Measurements from ENCODE around the gene PEAK3. TPM values are rescaled to one million over a fixed set of nuclear protein-coding genes. Genes with fewer than 3 reads are reported as not detected.
A peak's percentile ranks its signal among the peaks of the same experiment; 100 is the strongest.

The PEAK3 gene
- total and polyA plus RNA-seq, 2 donors (not counting 1 experiment from before 2014, with no cell fraction given), result not detected

- no peak overlapping the region for H2AFZ ChIP-seq (ENCODE audit: low read length)
- H3K4me2 ChIP-seq (ENCODE audit: extremely low read depth, insufficient read depth, low read length), result no peak overlapping the region
- H3K36me3 ChIP-seq (ENCODE audit: control insufficient read depth, insufficient read depth, low read length), result no peaks in the 10 kb centered on the region
- H3K27ac ChIP-seq (ENCODE audit: insufficient read depth, low read length), result no peak overlapping the region
- no peak for TF ChIP-seq EZH2 (IDR thresholded peaks at IDR 0.05; ENCODE audit: low read length, missing control alignments)
- TF ChIP-seq, protein P1, sequence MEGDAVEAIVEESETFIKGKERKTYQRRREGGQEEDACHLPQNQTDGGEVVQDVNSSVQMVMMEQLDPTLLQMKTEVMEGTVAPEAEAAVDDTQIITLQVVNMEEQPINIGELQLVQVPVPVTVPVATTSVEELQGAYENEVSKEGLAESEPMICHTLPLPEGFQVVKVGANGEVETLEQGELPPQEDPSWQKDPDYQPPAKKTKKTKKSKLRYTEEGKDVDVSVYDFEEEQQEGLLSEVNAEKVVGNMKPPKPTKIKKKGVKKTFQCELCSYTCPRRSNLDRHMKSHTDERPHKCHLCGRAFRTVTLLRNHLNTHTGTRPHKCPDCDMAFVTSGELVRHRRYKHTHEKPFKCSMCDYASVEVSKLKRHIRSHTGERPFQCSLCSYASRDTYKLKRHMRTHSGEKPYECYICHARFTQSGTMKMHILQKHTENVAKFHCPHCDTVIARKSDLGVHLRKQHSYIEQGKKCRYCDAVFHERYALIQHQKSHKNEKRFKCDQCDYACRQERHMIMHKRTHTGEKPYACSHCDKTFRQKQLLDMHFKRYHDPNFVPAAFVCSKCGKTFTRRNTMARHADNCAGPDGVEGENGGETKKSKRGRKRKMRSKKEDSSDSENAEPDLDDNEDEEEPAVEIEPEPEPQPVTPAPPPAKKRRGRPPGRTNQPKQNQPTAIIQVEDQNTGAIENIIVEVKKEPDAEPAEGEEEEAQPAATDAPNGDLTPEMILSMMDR (conservative IDR thresholded peaks at IDR 0.05 in 1 of 2, IDR thresholded peaks at IDR 0.05 in 1 of 2; ENCODE audit: low read depth in 1 of 2, low read length in 2 of 2), result no peak
- no peaks in the 10 kb centered on the region for H3K9me3 ChIP-seq (ENCODE audit: control insufficient read depth, insufficient read depth, low read depth, low read length)
- H3K79me2 ChIP-seq (ENCODE audit: control insufficient read depth, insufficient read depth, low read length), result no peaks in the 10 kb centered on the region
- H3K9ac ChIP-seq (ENCODE audit: insufficient read depth, low read length), result no peak overlapping the region
- no peak for DNase-seq (ENCODE audit: low read depth in 2 of 2)
- no peaks in the 10 kb centered on the region for H3K4me1 ChIP-seq (ENCODE audit: control insufficient read depth, extremely low read depth, insufficient read depth, low read length)
- H3K4me3 ChIP-seq (replicated peaks in 1 of 4; ENCODE audit: control extremely low read depth in 1 of 4, insufficient read depth in 1 of 4, low read depth in 3 of 4, low read length in 4 of 4), result no peak overlapping the region
- H3K27me3 ChIP-seq (ENCODE audit: control insufficient read depth, insufficient read depth, low read length), result peaks cover 15% of the 10 kb centered on the region
- no peaks in the 10 kb centered on the region for H4K20me1 ChIP-seq (ENCODE audit: control insufficient read depth, extremely low read depth, insufficient read depth, low read length)
Observed at GRCh38 chr19:2311093-2311492, 29.1 kb upstream of the PEAK3 start.

DNA sequence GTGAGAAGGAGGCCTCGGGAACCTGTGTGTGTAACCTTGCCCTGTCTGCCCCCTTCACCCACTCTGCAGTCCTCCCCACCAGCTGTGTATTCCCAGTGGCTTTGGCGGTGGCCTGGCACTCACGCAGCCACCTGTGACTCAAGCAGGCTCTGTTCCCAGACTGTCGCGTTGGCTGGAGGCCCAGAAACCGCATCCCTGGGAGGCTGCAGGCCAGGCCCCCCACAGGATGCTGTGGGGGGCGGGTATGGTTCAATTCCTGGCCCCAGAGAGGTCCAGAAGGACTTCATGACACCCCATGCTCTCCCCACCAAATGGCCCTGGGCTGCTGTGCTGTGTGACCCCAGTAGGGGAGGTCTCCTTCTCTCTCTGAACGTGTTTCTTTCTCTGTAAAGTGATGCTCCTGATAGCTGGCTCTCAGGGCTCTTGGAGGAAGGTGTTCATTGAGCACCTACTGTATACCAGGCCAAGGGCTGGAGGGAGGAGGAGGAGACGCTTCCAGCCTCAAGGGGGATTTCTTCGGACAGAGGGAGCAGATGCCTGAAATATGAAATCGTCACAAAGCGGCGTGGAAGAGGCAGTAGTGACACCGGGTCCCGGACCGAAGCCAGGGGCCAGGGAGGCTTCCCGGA, 27.9 kb upstream of the PEAK3 start:
- Histone ChIP-seq H3K4me3 (replicated peaks in 1 of 4; ENCODE audit: control extremely low read depth in 1 of 4, insufficient read depth in 1 of 4, low read depth in 3 of 4, low read length in 4 of 4) (no peak overlapping the region), H3K27ac (ENCODE audit: insufficient read depth, low read length) (no peak overlapping the region), H3K27me3 (ENCODE audit: control insufficient read depth, insufficient read depth, low read length) (peaks cover 18% of the 10 kb centered on the region), H3K4me2 (ENCODE audit: extremely low read depth, insufficient read depth, low read length) (no peak overlapping the region), H3K79me2 (ENCODE audit: control insufficient read depth, insufficient read depth, low read length) (no peaks in the 10 kb centered on the region), H4K20me1 (ENCODE audit: control insufficient read depth, extremely low read depth, insufficient read depth, low read length) (no peaks in the 10 kb centered on the region), H3K9me3 (ENCODE audit: control insufficient read depth, insufficient read depth, low read depth, low read length) (no peaks in the 10 kb centered on the region), H3K9ac (ENCODE audit: insufficient read depth, low read length) (no peak overlapping the region), H3K36me3 (ENCODE audit: control insufficient read depth, insufficient read depth, low read length) (no peaks in the 10 kb centered on the region), H2AFZ (ENCODE audit: low read length) (no peak overlapping the region), H3K4me1 (ENCODE audit: control insufficient read depth, extremely low read depth, insufficient read depth, low read length) (no peaks in the 10 kb centered on the region)
- TF ChIP-seq, protein P1 (conservative IDR thresholded peaks at IDR 0.05 in 1 of 2, IDR thresholded peaks at IDR 0.05 in 1 of 2; ENCODE audit: low read depth in 1 of 2, low read length in 2 of 2), result no peak
- peak; percentile 30 to 54 for DNase-seq (ENCODE audit: low read depth in 2 of 2)

DNA sequence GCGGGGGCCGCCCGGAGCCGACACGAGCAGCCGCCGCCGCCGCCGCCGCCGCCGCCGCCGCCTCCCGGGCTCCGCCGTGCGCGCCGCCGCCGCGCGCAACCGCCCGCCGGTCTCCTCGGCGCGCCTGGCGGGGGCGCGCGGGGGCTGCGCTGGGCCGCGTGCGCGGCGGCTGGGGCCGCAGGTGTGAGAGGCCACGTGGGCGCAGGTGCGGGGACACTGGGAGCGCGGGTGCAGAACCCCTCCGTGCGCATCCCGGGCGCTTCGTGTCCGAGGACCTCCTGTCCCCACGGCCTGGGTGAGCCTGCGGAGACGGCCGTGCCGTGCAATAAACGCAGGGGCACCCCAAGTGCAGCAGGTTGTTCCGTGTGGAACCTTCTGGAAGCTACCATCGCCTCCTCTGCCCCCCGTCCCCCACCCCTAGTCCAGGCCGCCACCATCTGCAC, 26.2 kb upstream of the PEAK3 start, which contains the start of gene LINGO3:
Gene LINGO3, minus strand, starts transcription at position 41 of the 443 bp plus-strand sequence. CDS start 16,378 bp downstream, outside the sequence.
- no peak within 1 kb of the TSS for H2AFZ ChIP-seq (ENCODE audit: low read length)
- peaks cover 21% of the 10 kb centered on the region for H3K27me3 ChIP-seq (ENCODE audit: control insufficient read depth, insufficient read depth, low read length)
- no peak for DNase-seq (ENCODE audit: low read depth in 2 of 2)
- H3K79me2 ChIP-seq (ENCODE audit: control insufficient read depth, insufficient read depth, low read length), result no peaks in the 10 kb centered on the region
- H3K36me3 ChIP-seq (ENCODE audit: control insufficient read depth, insufficient read depth, low read length), result no peaks in the 10 kb centered on the region
- TF ChIP-seq, protein P1 (conservative IDR thresholded peaks at IDR 0.05 in 1 of 2, IDR thresholded peaks at IDR 0.05 in 1 of 2; ENCODE audit: low read depth in 1 of 2, low read length in 2 of 2), result no peak
- no peak for TF ChIP-seq EZH2 (IDR thresholded peaks at IDR 0.05; ENCODE audit: low read length, missing control alignments)
- no peaks in the 10 kb centered on the region for H4K20me1 ChIP-seq (ENCODE audit: control insufficient read depth, extremely low read depth, insufficient read depth, low read length)
- peak within 1 kb of the TSS in 1 of 4 experiments; percentile 14 for H3K4me3 ChIP-seq (replicated peaks in 1 of 4; ENCODE audit: control extremely low read depth in 1 of 4, insufficient read depth in 1 of 4, low read depth in 3 of 4, low read length in 4 of 4)
- no peaks in the 10 kb centered on the region for H3K4me1 ChIP-seq (ENCODE audit: control insufficient read depth, extremely low read depth, insufficient read depth, low read length)
- H3K4me2 ChIP-seq (ENCODE audit: extremely low read depth, insufficient read depth, low read length), result peak within 1 kb of the TSS; percentile 44
- no peak within 1 kb of the TSS for H3K27ac ChIP-seq (ENCODE audit: insufficient read depth, low read length)
- no peak within 1 kb of the TSS for H3K9ac ChIP-seq (ENCODE audit: insufficient read depth, low read length)
- H3K9me3 ChIP-seq (ENCODE audit: control insufficient read depth, insufficient read depth, low read depth, low read length), result no peaks in the 10 kb centered on the region
